ENCODE results near the gene ARHGAP10.

ARHGAP10 gene

GRCh38 chr4:148006001-148006400 lies 274.1 kb downstream of the ARHGAP10 start:
- no peaks in the 10 kb centered on the region for H4K20me1 ChIP-seq (ENCODE audit: insufficient read depth)
- H2AFZ ChIP-seq (ENCODE audit: low read depth) = no peak overlapping the region
- H3K4me1 ChIP-seq (ENCODE audit: low read depth, poor library complexity, severe bottlenecking) = no peaks in the 10 kb centered on the region
- no peaks in the 10 kb centered on the region for H3K36me3 ChIP-seq (ENCODE audit: insufficient read depth)
- H3K27ac ChIP-seq = no peak overlapping the region
- no peak overlapping the region for H3K9ac ChIP-seq
- H3K79me2 ChIP-seq (ENCODE audit: insufficient read depth, low read depth) = peaks cover 8% of the 10 kb centered on the region; the same call in 1 of the 2 replicates
- H3K27me3 ChIP-seq (ENCODE audit: insufficient read depth, low read depth) = no peaks in the 10 kb centered on the region
- no peak overlapping the region for H3K4me3 ChIP-seq (IDR thresholded peaks at IDR 0.05; ENCODE audit: insufficient read depth, low read depth, low read length)
- no peak overlapping the region for H3K4me2 ChIP-seq
- TF ChIP-seq CTCF (conservative IDR thresholded peaks at IDR 0.05; ENCODE audit: low read depth, low read length) = no peak

- Histone ChIP-seq H3K27me3 (ENCODE audit: insufficient read depth, low read depth) (no peaks in the 10 kb centered on the region), H3K4me3 (IDR thresholded peaks at IDR 0.05; ENCODE audit: insufficient read depth, low read depth, low read length) (no peak overlapping the region), H2AFZ (ENCODE audit: low read depth) (no peak overlapping the region), H3K9ac (no peak overlapping the region), H3K4me1 (ENCODE audit: low read depth, poor library complexity, severe bottlenecking) (no peaks in the 10 kb centered on the region), H3K27ac (no peak overlapping the region), H4K20me1 (ENCODE audit: insufficient read depth) (no peaks in the 10 kb centered on the region), H3K36me3 (ENCODE audit: insufficient read depth) (no peaks in the 10 kb centered on the region), H3K79me2 (ENCODE audit: insufficient read depth, low read depth) (peaks cover 8% of the 10 kb centered on the region; the same call in 1 of the 2 replicates), H3K4me2 (no peak overlapping the region)
- no peak for TF ChIP-seq CTCF (conservative IDR thresholded peaks at IDR 0.05; ENCODE audit: low read depth, low read length)
Observed at GRCh38 chr4:148007314-148007760, 275.4 kb downstream of the ARHGAP10 start.

DNA sequence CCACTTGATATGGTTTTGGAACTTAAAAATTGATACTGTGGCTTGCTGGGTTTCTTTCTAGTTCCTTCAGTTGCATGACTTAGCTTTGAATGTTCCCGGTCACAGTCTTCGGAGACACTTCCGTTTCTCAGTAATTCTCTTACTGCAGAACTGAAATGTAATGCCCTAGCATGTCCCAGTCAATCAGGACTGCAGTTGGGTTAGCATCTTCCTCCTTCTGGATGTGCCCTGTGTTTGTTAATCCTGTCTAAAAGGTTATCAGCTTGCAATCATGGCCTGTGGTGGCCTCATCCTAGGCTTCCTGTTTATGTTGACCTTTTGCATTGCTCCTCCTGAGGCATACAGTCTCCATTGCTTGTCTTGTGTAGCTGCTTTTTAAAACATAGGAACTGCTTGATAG lies 275.9 kb downstream of the ARHGAP10 start:
- Histone ChIP-seq H3K36me3 (ENCODE audit: insufficient read depth) (no peaks in the 10 kb centered on the region), H3K27ac (no peak overlapping the region), H3K4me1 (ENCODE audit: low read depth, poor library complexity, severe bottlenecking) (no peaks in the 10 kb centered on the region), H3K4me2 (no peak overlapping the region), H3K9ac (no peak overlapping the region), H3K79me2 (ENCODE audit: insufficient read depth, low read depth) (peaks cover 8% of the 10 kb centered on the region; the same call in 1 of the 2 replicates), H4K20me1 (ENCODE audit: insufficient read depth) (no peaks in the 10 kb centered on the region), H3K4me3 (IDR thresholded peaks at IDR 0.05; ENCODE audit: insufficient read depth, low read depth, low read length) (no peak overlapping the region), H2AFZ (ENCODE audit: low read depth) (no peak overlapping the region), H3K27me3 (ENCODE audit: insufficient read depth, low read depth) (no peaks in the 10 kb centered on the region)
- TF ChIP-seq CTCF (conservative IDR thresholded peaks at IDR 0.05; ENCODE audit: low read depth, low read length) = no peak

DNA sequence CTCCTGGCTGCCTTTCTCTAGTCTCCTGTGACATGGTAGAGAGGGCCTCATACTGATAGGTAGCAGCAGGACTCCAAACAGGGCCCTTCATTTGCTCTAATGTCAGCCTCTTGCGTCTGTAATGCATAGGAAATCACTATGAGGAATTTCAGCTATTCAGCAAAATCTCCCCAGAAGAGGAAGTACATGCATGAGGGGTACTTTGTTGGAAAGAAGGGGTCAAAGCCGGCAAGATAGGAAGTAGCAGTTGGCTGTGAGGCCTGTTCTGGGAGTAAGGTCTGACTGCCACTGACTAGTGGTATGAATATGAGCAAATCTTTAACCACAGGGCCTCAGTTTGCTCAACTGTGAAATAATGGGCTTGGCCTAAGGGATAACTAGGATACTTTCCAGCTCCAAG lies 283.2 kb downstream of the ARHGAP10 start:
- Histone ChIP-seq H3K4me1 (ENCODE audit: low read depth, poor library complexity, severe bottlenecking) (no peaks in the 10 kb centered on the region), H3K9ac (no peak overlapping the region), H3K4me3 (IDR thresholded peaks at IDR 0.05; ENCODE audit: insufficient read depth, low read depth, low read length) (no peak overlapping the region), H3K36me3 (ENCODE audit: insufficient read depth) (no peaks in the 10 kb centered on the region), H3K79me2 (ENCODE audit: insufficient read depth, low read depth) (peaks cover 4% of the 10 kb centered on the region; the same call in 1 of the 2 replicates), H3K4me2 (no peak overlapping the region), H2AFZ (ENCODE audit: low read depth) (no peak overlapping the region), H3K27ac (no peak overlapping the region), H3K27me3 (ENCODE audit: insufficient read depth, low read depth) (no peaks in the 10 kb centered on the region), H4K20me1 (ENCODE audit: insufficient read depth) (no peaks in the 10 kb centered on the region)
- no peak for TF ChIP-seq CTCF (conservative IDR thresholded peaks at IDR 0.05; ENCODE audit: low read depth, low read length)

All from KMS-11 (cell line).